AG09319 (cell line): Measurements from ENCODE around the gene EXOC6.

ENCODE experiments used
- DNase-seq: peaks from one replicate; pipeline ENCODE4 v3.0.0-alpha.2; 2010; ENCODE audit warnings: low read depth; ENCODE audit errors: extremely low read depth
- CTCF ChIP-seq: IDR thresholded peaks from 2 replicates; pipeline ENCODE4 v1.5.1; 2011; ENCODE audit warnings: low read depth, mild to moderate bottlenecking, inconsistent platforms, low read length, moderate library complexity

Gene EXOC6

GRCh38 chr10:92848441-92849233 lies at the start of gene EXOC6:
Gene EXOC6, plus strand, starts transcription at chr10:92848520. Its CDS starts 14 bp downstream, at chr10:92848534.
- DNase-seq = peak; percentile 29
- peak; percentile 6 for TF ChIP-seq CTCF

- TF ChIP-seq CTCF = no peak
- DNase-seq = no peak
These were observed 48.8 kb upstream of the EXOC6 start for GRCh38 chr10:92799568-92799967.

- no peak for DNase-seq
- TF ChIP-seq CTCF = no peak
These were observed 48.1 kb upstream of the EXOC6 start for GRCh38 chr10:92800134-92800733.

GRCh38 chr10:92801978-92802872 lies 46.1 kb upstream of the EXOC6 start:
- TF ChIP-seq CTCF = no peak
- no peak for DNase-seq

- no peak for DNase-seq
- no peak for TF ChIP-seq CTCF
These were observed 38.5 kb upstream of the EXOC6 start for GRCh38 chr10:92809840-92810239.

GRCh38 chr10:92810934-92811532 lies 37.3 kb upstream of the EXOC6 start:
- no peak for TF ChIP-seq CTCF
- DNase-seq = no peak
